HCT116 (cell line): ENCODE data around the gene DNAH5.

Source experiments
- EZH2 ChIP-seq: fragments of 200-600 bp; sonication (generic); IDR thresholded peaks from 2 replicates; pipeline ENCODE4 v1.6.1; 2017; ENCODE audit warnings: antibody characterized with exemption, mixed run types
- EZH2phosphoT487 ChIP-seq: fragments of 200-600 bp; IDR thresholded peaks from 2 replicates; pipeline ENCODE4 v1.6.1; 2018; ENCODE audit warnings: antibody characterized with exemption, borderline replicate concordance

GRCh38 chr5:13955896-13956295 lies 11.4 kb upstream of the DNAH5 start:
- TF ChIP-seq EZH2 (no peak), EZH2phosphoT487 (no peak)
